Stimulated activated CD4-positive, alpha-beta T cell treated with anti-CD3 and anti-CD28 coated beads, Interleukin-1b, Interleukin-23, amount 100 ng/mL, for 24 hours (primary cell): Measurements from ENCODE around the gene ZNF541.

Experiments
- DNase-seq, 4 experiments: peaks; one replicate each; pipeline ENCODE4 v3.0.0-alpha.2; 2020; ENCODE audit warnings: low read depth in 4 of 4, low spot score in 1 of 4

The ZNF541 gene

DNA sequence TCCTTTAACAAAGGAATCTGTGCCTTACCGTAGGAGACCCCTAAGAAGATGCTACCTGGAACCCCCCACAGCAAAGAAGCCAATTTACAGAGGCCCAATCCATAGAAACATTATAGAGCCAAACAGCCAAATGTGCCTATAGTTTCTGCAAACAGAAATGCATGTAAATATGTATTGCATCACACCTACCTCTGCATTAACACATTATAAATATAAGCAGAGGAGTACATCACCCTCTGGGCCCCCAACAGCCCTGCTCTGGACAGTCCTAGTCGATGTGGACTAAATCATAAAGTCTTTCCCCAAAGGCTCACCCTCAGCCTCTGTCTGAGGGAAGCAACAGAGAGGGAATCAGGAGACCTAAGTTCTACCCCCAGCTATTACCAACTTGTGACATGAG is 25.7 kb downstream of the ZNF541 start:
- no peak for DNase-seq

DNA sequence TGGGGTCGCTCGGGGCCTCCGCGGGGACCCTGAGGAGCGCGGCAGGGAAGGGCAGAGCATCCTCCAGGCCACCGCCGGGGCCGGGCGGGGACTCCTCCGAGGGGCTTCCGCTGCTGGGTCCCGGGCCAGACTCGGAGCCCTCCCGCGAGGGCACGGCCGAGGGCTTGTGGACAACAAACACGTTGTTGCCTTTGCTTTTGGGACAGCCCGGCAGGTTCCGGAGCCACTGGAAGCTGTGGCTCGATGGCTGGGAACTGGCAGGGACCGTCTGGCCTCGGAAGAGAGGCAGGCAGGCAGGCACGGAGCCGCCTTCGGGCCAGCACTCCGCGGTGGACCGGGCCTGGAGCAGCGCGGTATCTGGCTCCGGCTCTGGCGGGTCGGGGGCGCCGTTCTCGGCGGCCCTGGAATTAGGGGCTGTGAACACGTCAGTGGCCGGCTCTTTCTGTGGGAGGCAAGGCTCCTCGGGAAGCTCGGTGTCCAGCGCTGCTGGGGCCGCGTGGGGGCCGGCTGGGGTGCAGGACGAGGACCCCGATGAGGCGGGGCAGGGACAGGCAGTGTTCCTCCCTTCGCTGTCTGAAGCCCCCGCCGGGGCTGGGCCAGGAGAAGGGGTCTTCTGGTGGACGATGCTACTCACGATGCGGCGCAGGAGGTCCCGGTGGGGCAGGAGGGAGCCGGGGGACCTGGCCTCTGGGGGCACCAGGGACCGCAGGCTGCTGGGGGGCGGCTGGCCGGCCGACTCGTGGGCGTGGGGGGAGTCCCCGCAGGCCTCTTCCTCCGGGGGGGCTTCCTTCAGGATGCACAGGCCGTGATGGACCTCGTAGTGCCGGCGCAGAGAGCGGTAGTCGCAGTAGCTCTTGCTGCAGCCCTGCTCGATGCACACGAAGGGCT is 27.6 kb downstream of the ZNF541 start:
- DNase-seq: no peak

GRCh38 chr19:47544476-47544875 is 28.5 kb downstream of the ZNF541 start:
- no peak for DNase-seq

GRCh38 chr19:47544075-47544474 is 28.9 kb downstream of the ZNF541 start:
- DNase-seq: no peak

DNA sequence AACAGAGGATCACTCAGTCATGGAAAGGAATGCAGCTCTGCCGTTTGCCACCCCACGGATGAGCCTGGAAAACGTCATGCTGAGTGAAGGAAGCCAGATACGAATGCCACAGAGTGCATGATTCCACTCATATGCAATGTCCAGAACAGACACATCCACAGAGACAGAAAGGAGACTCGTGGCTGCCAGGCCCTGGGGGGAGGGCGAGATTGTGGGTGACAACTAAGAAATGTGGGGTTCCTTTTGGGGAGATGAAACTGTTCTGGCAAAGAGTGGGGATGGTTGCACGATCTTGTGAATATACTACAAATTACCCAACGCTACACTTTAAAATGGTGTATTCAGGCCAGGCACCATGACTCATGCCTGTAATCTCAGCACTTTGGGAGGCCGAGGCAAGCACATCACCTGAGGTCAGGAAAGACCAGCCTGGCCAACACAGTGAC is 30.9 kb downstream of the ZNF541 start:
- no peak for DNase-seq

DNA sequence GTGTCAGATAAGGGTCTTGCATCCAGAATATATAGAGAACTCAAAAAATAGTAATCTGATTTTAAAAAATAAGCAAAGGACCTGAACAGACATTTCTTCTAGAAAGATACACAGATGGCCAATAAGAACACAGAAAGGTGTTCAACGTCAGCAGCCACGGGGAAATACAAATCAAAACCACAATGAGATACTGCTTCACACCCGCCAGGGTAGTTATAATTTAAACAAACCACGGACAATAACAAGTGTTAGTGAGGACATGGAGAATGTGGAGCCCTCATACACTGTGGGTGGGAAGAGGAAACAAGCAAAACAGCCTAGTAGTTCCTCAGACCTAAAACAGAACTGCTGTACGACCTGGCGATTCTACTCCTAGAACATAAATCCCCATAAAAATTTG is 31.4 kb downstream of the ZNF541 start:
- DNase-seq: no peak

GRCh38 chr19:47540748-47541147 is 32.2 kb downstream of the ZNF541 start:
- no peak for DNase-seq

- DNase-seq: no peak
Measured at GRCh38 chr19:47539747-47540311, 33.1 kb downstream of the ZNF541 start.

DNA sequence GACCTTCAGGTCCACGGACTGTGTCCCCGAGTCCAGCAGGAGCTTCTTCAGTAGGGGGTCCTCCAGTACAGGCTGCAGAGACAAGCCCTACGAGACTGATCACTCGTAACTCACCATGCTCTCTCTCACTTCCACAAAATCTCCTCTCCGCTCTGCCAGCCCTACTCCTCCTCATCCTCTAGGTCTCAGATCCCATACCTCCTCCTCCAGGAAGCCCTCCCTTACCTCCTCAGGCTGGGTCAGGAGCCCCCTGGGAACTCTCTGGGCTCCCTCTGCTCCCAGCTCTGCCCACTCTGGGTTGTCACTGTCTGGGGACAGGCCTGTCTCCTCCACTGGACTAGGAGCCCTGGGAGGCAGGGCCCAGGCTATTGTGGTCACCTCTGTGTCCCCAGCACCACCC is 34.1 kb downstream of the ZNF541 start:
- no peak for DNase-seq

DNA sequence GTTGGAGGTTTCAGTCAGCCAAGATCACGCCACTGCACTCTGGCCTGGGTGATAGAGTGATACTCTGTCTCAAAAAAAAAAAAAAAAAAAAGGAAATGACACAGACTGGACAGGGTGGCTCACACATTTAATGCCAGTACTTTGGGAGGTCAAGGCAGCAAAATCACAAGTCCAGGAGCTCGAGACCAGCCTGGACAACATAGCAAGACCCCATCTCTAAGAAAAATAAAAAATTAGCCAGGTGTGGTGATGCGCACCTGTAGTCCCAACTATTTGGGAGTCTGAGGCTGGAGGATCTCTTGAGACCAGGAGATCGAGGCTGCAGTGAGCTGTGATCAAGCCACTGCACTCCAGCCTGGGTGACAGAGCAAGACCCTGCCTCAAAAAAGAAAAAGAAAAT is 35.5 kb downstream of the ZNF541 start:
- DNase-seq: no peak

DNA sequence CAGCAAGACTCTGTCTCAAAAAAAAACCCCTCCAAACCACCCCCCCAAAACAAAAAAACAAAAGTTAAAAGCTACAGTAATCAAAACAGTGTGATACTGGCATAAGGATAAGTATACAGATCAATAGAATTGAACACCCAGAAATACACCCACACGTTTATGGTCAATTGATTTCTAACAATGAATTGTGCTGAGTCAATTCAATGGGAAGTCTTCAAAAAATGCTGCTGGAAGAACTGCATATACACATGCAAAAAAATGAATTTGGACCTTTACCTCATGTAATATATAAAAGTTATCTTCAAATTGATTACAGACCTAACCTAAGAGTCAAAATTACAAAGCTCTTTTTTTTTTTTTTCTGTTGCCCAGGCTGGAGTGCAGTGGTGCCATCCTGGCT is 38.3 kb downstream of the ZNF541 start:
- DNase-seq: no peak

- DNase-seq: no peak
Measured at GRCh38 chr19:47531640-47532387, 41.1 kb downstream of the ZNF541 start.

- no peak for DNase-seq
Measured at GRCh38 chr19:47529018-47529742, 43.8 kb downstream of the ZNF541 start.

DNA sequence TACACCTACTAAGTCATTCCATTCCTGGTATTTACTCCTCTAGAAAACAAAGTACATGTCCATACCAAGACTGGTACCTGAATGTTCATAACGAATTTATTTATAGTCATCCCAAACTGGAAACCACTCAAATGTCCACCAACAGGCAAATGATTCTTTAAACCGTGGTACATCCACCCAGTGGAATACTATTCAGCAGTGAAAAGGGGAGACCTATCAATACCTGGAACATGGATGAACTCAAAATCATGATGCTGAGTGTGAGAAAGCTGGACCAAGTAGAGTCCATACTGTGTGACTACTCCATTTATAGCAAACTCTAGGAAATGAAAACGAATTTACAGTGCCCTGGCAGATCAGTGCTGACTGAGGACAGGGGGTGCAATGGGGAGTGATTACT is 46.1 kb downstream of the ZNF541 start:
- no peak for DNase-seq

DNA sequence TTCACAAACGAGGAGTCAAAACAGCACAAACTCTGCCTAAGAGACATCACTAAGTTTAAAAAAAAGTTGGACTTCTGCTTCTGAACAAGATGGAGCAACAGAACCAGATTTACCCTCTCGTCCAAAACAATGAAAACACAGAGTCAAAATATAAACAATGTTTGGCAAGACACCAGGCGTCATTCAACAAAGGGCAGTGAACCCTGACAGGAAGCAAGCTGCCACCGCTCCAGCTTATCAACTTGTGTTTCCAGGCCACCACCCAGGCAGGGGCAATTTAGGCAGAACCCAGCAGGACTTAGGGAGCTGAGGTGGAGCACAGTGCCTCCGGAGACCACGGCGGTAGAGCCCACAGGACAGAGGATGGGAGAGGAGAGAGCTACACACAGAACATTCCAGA is 49.5 kb downstream of the ZNF541 start:
- DNase-seq: no peak
